Measurements from ENCODE around the gene NUS1.

Gene NUS1

GRCh38 chr6:117685359-117685758, 10.1 kb downstream of the NUS1 start:
- TF ChIP-seq GATA2 (IDR thresholded peaks at IDR 0.05; ENCODE audit: low read depth, low read length) (no peak), GATA3 (IDR thresholded peaks at IDR 0.05; ENCODE audit: low read depth, low read length) (no peak)

- no peak for TF ChIP-seq GATA2 (IDR thresholded peaks at IDR 0.05; ENCODE audit: low read depth, low read length)
- TF ChIP-seq GATA3 (IDR thresholded peaks at IDR 0.05; ENCODE audit: low read depth, low read length): no peak
These were observed 11.9 kb downstream of the NUS1 start for GRCh38 chr6:117687021-117687648.

- TF ChIP-seq GATA3 (IDR thresholded peaks at IDR 0.05; ENCODE audit: low read depth, low read length) (no peak), GATA2 (IDR thresholded peaks at IDR 0.05; ENCODE audit: low read depth, low read length) (no peak)
These were observed 31.2 kb downstream of the NUS1 start for GRCh38 chr6:117706504-117706903.

- TF ChIP-seq GATA3 (IDR thresholded peaks at IDR 0.05; ENCODE audit: low read depth, low read length) (no peak), GATA2 (IDR thresholded peaks at IDR 0.05; ENCODE audit: low read depth, low read length) (no peak)
These were observed 36.1 kb downstream of the NUS1 start for GRCh38 chr6:117711369-117711768.

- TF ChIP-seq GATA2 (IDR thresholded peaks at IDR 0.05; ENCODE audit: low read depth, low read length): no peak
- TF ChIP-seq GATA3 (IDR thresholded peaks at IDR 0.05; ENCODE audit: low read depth, low read length): no peak
These were observed 43.6 kb downstream of the NUS1 start for GRCh38 chr6:117718895-117719294.

- TF ChIP-seq GATA2 (IDR thresholded peaks at IDR 0.05; ENCODE audit: low read depth, low read length) (no peak), GATA3 (IDR thresholded peaks at IDR 0.05; ENCODE audit: low read depth, low read length) (no peak)
These were observed 53.4 kb downstream of the NUS1 start for GRCh38 chr6:117728626-117729025.

GRCh38 chr6:117729613-117730012, 54.3 kb downstream of the NUS1 start:
- no peak for TF ChIP-seq GATA3 (IDR thresholded peaks at IDR 0.05; ENCODE audit: low read depth, low read length)
- TF ChIP-seq GATA2 (IDR thresholded peaks at IDR 0.05; ENCODE audit: low read depth, low read length): no peak

- TF ChIP-seq GATA3 (IDR thresholded peaks at IDR 0.05; ENCODE audit: low read depth, low read length) (no peak), GATA2 (IDR thresholded peaks at IDR 0.05; ENCODE audit: low read depth, low read length) (no peak)
These were observed 58.1 kb downstream of the NUS1 start for GRCh38 chr6:117733341-117733740.

- TF ChIP-seq GATA2 (IDR thresholded peaks at IDR 0.05; ENCODE audit: low read depth, low read length): no peak
- no peak for TF ChIP-seq GATA3 (IDR thresholded peaks at IDR 0.05; ENCODE audit: low read depth, low read length)
These were observed 64.6 kb downstream of the NUS1 start for GRCh38 chr6:117739869-117740268.

GRCh38 chr6:117740605-117741004, 65.3 kb downstream of the NUS1 start:
- TF ChIP-seq GATA2 (IDR thresholded peaks at IDR 0.05; ENCODE audit: low read depth, low read length): no peak
- no peak for TF ChIP-seq GATA3 (IDR thresholded peaks at IDR 0.05; ENCODE audit: low read depth, low read length)
